MM.1S (cell line): ENCODE data around the gene TMEM179.

Experiments
- DNase-seq: peaks from one replicate; pipeline ENCODE4 v3.0.0-alpha.2; 2015
- H2AFZ ChIP-seq: fragments of 300-600 bp; sonication (generic); 2 replicates; pipeline ENCODE4 v1.6.0; 2016; ENCODE audit warnings: antibody characterized with exemption, low read length
- H3F3A ChIP-seq: fragments of 300-600 bp; sonication (generic); 2 replicates; pipeline ENCODE4 v1.6.1; 2016; ENCODE audit warnings: mild to moderate bottlenecking, antibody characterized with exemption, low read length, moderate library complexity, mixed read lengths; ENCODE audit not compliant: insufficient read depth
- H3K27ac ChIP-seq: fragments of 300-600 bp; sonication (generic); 2 replicates; pipeline ENCODE4 v1.5.1; 2016; ENCODE audit warnings: mild to moderate bottlenecking, low read length
- H3K27me3 ChIP-seq: fragments of 300-600 bp; sonication (generic); replicated peaks from 2 replicates; pipeline ENCODE4 v1.6.0; 2016; ENCODE audit warnings: low read length; ENCODE audit not compliant: insufficient read depth
- H3K36me3 ChIP-seq: fragments of 300-600 bp; sonication (generic); replicated peaks from 2 replicates; pipeline ENCODE4 v1.6.1; 2016; ENCODE audit warnings: mild to moderate bottlenecking, low read length, mixed read lengths; ENCODE audit not compliant: insufficient read depth
- H3K4me1 ChIP-seq: fragments of 300-600 bp; sonication (generic); 2 replicates; pipeline ENCODE4 v1.6.1; 2016; ENCODE audit warnings: low read length, mixed read lengths
- H3K4me2 ChIP-seq: fragments of 300-600 bp; sonication (generic); 2 replicates; pipeline ENCODE4 v1.6.0; 2016; ENCODE audit warnings: low read depth, low read length
- H3K4me3 ChIP-seq: fragments of 300-600 bp; sonication (generic); 2 replicates; pipeline ENCODE4 v1.5.1; 2016; ENCODE audit warnings: low read length, mixed read lengths
- H3K79me2 ChIP-seq: fragments of 300-600 bp; sonication (generic); 2 replicates; pipeline ENCODE4 v1.6.1; 2016; ENCODE audit warnings: mixed run types, low read length, mixed read lengths
- H3K9ac ChIP-seq: fragments of 300-600 bp; sonication (generic); 2 replicates; pipeline ENCODE4 v1.6.1; 2016; ENCODE audit warnings: low read length, mixed read lengths
- H3K9me2 ChIP-seq: fragments of 300-600 bp; sonication (generic); replicated peaks from 2 replicates; pipeline ENCODE4 v1.6.1; 2016; ENCODE audit warnings: mild to moderate bottlenecking, low read length, mixed read lengths; ENCODE audit not compliant: insufficient read depth
- H3K9me3 ChIP-seq: fragments of 300-600 bp; sonication (generic); replicated peaks from 2 replicates; pipeline ENCODE4 v1.6.1; 2016; ENCODE audit warnings: mild to moderate bottlenecking, low read length, mixed read lengths; ENCODE audit not compliant: insufficient read depth
- H4K20me1 ChIP-seq: fragments of 300-600 bp; sonication (generic); 2 replicates; pipeline ENCODE4 v1.6.1; 2016; ENCODE audit warnings: mild to moderate bottlenecking, low read length, moderate library complexity, mixed read lengths; ENCODE audit not compliant: insufficient read depth
- CTCF ChIP-seq: fragments of 300-600 bp; sonication (generic); IDR thresholded peaks from 2 replicates; pipeline ENCODE4 v1.5.1; 2016; ENCODE audit warnings: antibody characterized with exemption, low read length, mixed read lengths
- EZH2 ChIP-seq: fragments of 300-600 bp; sonication (generic); optimal IDR thresholded peaks from 2 replicates; pipeline ENCODE3; 2017; ENCODE audit warnings: low read depth, mild to moderate bottlenecking, antibody characterized with exemption, low read length, mixed read lengths
- EZH2phosphoT487 ChIP-seq: fragments of 300-600 bp; sonication (generic); IDR thresholded peaks from 2 replicates; pipeline ENCODE4 v1.6.1; 2018; ENCODE audit warnings: antibody characterized with exemption, low read length

TMEM179 gene

GRCh38 chr14:104586832-104587620 lies 17.5 kb downstream of the TMEM179 start:
- Histone ChIP-seq H3F3A (no peaks in the 10 kb centered on the region), H3K4me2 (no peak overlapping the region), H3K4me3 (no peak overlapping the region), H3K9me3 (no peaks in the 10 kb centered on the region), H3K27ac (no peak overlapping the region), H3K9me2 (no peaks in the 10 kb centered on the region), H3K9ac (no peak overlapping the region), H3K27me3 (peaks cover 38% of the 10 kb centered on the region), H3K79me2 (no peaks in the 10 kb centered on the region), H4K20me1 (no peaks in the 10 kb centered on the region), H3K4me1 (no peaks in the 10 kb centered on the region), H2AFZ (no peak overlapping the region), H3K36me3 (no peaks in the 10 kb centered on the region)
- TF ChIP-seq EZH2 (no peak), CTCF (no peak), EZH2phosphoT487 (no peak)
- DNase-seq, result no peak

- TF ChIP-seq EZH2phosphoT487 (no peak), EZH2 (no peak), CTCF (no peak)
- H3K9me3 ChIP-seq, result no peaks in the 10 kb centered on the region
- no peak overlapping the region for H2AFZ ChIP-seq
- H3K9me2 ChIP-seq, result no peaks in the 10 kb centered on the region
- no peaks in the 10 kb centered on the region for H3K4me1 ChIP-seq
- H3K27me3 ChIP-seq, result peaks cover 38% of the 10 kb centered on the region
- no peaks in the 10 kb centered on the region for H3K79me2 ChIP-seq
- no peaks in the 10 kb centered on the region for H3K36me3 ChIP-seq
- no peak overlapping the region for H3K4me3 ChIP-seq
- no peak overlapping the region for H3K9ac ChIP-seq
- no peak for DNase-seq
- no peak overlapping the region for H3K27ac ChIP-seq
- H3K4me2 ChIP-seq, result no peak overlapping the region
- no peaks in the 10 kb centered on the region for H3F3A ChIP-seq
- H4K20me1 ChIP-seq, result no peaks in the 10 kb centered on the region
These were observed 18.4 kb downstream of the TMEM179 start for GRCh38 chr14:104585966-104586697.

DNA sequence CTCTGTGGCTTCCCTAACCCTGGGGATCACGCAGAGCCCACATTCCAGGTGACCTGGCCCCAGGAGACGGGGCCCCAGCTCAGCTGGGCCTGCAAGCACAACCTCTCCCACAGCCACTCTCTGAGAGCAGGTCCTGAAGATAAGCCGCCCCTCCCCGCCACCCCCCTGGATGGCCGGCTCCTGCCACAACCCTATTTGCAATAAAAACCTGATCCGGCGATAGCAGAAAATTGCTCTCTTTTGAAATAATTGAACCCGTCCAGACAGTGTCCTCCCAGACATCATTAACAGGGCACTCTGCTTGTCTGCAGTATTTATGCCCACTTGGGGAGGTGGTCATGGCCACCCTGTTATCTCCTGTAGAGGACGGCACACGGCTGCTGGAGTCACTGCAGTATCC lies 20.0 kb downstream of the TMEM179 start:
- Histone ChIP-seq H3K79me2 (no peaks in the 10 kb centered on the region), H4K20me1 (no peaks in the 10 kb centered on the region), H3K4me3 (no peak overlapping the region), H3K36me3 (no peaks in the 10 kb centered on the region), H3K4me1 (no peaks in the 10 kb centered on the region), H3K9me3 (no peaks in the 10 kb centered on the region), H3K27me3 (peaks cover 36% of the 10 kb centered on the region), H2AFZ (no peak overlapping the region), H3F3A (no peaks in the 10 kb centered on the region), H3K9ac (no peak overlapping the region), H3K27ac (no peak overlapping the region), H3K9me2 (no peaks in the 10 kb centered on the region), H3K4me2 (no peak overlapping the region)
- DNase-seq, result no peak
- TF ChIP-seq EZH2, result no peak
- TF ChIP-seq EZH2phosphoT487, result no peak
- no peak for TF ChIP-seq CTCF
